GM21723 (cell line): Measurements from ENCODE around the gene OR2G3.

Experiments
- ATAC-seq: cut with Tn5 transposase; IDR thresholded peaks from one replicate; pipeline ENCODE4 v1.9.1; 2021; ENCODE audit warnings: mild to moderate bottlenecking, moderate library complexity; ENCODE audit not compliant: unreplicated experiment

The OR2G3 gene

DNA sequence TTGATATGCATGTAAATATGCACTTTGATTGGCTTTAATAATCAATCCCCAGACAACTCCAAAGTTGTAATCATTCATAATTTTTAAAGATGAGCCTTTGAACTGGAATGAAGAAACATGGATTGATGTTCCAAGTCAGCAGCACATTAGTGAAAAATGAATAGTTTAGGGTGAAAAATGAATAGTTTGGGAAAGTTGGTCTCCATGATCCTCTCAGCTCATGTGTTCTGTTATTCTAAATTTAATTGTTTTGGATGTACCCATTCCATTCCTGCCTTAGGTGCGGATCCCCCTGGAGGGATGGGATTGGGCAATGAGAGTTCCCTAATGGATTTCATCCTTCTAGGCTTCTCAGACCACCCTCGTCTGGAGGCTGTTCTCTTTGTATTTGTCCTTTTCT, at the start of gene OR2G3:
TSS of gene OR2G3 (plus strand) at position 301 of the 400 bp plus-strand sequence. CDS start at position 301, 0 bp downstream.
- no peak for ATAC-seq

GRCh38 chr1:247557926-247558674, 47.3 kb upstream of the OR2G3 start:
- ATAC-seq: no peak

GRCh38 chr1:247561711-247562110, 43.7 kb upstream of the OR2G3 start:
- ATAC-seq: no peak

GRCh38 chr1:247562198-247562597, 43.2 kb upstream of the OR2G3 start:
- ATAC-seq: no peak

GRCh38 chr1:247574236-247574635, 31.1 kb upstream of the OR2G3 start:
- no peak for ATAC-seq

DNA sequence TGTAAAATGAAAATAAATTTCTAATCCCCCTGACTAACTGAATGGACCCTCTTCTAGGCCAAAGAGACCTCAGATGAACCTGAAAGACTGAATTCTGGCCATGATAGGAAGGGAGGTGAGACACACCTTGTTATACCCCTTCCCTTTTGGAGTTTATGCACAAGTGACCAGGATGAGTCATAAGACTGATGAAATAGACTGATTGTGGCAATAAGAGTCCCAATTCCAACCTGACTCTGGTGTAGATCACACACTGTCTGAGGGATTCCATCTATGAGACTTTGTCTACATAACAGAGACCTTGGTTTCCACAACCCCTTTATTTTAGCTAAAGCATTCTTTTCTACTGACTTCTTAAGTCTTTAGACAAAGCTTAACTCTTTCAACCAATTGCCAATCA, 30.7 kb upstream of the OR2G3 start:
- ATAC-seq: no peak

DNA sequence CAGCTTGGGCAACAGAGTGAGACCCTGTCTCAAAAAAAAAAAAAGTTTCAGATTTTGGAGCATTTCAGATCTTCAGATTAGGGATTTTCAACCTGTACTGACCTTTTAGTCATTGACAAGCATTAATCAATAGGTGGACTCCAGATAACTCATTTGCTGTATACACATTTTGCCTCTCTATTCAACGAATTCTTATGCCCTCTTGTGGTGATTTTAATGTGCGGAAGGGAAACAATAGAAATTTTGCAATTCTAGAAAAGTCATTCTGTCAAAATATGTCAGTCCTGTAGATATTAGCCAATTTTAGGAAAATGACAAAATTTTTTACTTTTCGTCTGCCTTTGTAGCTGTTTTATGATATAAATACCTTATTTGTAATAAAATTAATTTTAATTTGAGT, 28.9 kb upstream of the OR2G3 start:
- no peak for ATAC-seq

DNA sequence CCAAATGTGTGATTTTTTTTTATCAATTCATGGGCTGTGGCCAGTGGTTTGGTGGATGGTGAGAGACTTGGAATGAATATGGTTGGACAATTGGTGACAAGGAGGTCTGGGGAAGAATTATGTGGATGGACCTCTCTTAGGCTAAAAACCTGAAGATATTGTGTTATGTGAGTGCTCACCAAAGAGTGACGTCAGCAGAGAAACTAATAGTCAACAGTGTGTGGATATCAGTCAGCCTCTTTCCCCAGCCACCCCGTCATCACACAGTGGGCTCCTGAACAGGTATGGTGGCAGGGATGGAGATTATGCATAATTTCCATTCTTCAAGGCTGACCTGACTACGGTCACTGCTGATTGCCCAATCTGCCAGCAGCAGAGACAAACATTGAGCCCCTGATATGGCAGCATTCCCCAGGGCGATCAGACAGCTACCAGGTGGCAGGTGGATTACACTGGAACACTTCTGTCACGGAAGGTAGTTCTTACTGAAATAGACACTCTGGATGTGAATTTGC, 26.4 kb upstream of the OR2G3 start:
- no peak for ATAC-seq

GRCh38 chr1:247588060-247588459, 17.3 kb upstream of the OR2G3 start, which contains the start of gene OR2G2:
Gene OR2G2, plus strand, starts transcription at chr1:247588360. Its CDS starts 0 bp downstream, at chr1:247588360.
- ATAC-seq: no peak

GRCh38 chr1:247613405-247613804, 8.0 kb downstream of the OR2G3 start:
- ATAC-seq: no peak

- no peak for ATAC-seq
Measured at GRCh38 chr1:247614625-247615024, 9.2 kb downstream of the OR2G3 start.

DNA sequence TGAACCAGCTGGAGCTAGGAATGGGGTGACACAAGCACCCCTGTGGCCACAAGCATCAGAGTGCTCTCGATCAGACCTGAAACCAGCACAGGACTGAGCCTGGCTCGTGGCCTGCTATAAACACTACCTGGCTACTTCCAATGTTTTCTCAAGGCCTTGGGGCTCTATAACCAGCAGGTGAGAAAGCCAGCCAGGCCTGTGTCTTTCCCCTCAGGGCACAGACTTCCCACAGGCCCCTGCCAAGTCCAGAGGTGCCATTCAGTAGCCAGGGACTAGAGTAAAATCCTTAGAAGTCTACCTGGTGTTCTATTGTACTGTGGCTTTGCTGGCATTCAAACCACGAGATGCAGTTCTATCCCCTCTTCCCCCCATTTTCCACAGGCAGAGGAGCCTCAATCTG, 22.6 kb downstream of the OR2G3 start:
- ATAC-seq: no peak

DNA sequence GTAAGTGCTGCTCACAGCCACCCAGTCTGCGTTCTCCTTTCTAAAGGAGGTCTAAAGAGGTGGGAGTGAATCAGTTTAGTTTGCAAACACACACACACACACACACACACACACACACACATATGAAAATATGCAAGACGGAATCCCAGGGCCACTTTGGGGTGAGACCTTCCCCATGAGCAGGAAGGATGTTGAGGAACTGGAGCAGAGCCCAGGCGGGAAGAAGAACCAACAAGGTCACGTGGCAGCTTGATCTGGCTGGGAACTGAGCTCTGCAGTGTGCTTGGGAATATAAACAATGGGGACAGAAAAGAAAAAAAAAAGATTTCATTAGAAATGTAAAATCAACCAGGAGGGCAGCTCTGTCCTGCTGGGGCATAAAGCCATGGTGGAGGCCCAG, 32.6 kb downstream of the OR2G3 start:
- no peak for ATAC-seq

- no peak for ATAC-seq
Measured at GRCh38 chr1:247638781-247639180, 33.4 kb downstream of the OR2G3 start.

DNA sequence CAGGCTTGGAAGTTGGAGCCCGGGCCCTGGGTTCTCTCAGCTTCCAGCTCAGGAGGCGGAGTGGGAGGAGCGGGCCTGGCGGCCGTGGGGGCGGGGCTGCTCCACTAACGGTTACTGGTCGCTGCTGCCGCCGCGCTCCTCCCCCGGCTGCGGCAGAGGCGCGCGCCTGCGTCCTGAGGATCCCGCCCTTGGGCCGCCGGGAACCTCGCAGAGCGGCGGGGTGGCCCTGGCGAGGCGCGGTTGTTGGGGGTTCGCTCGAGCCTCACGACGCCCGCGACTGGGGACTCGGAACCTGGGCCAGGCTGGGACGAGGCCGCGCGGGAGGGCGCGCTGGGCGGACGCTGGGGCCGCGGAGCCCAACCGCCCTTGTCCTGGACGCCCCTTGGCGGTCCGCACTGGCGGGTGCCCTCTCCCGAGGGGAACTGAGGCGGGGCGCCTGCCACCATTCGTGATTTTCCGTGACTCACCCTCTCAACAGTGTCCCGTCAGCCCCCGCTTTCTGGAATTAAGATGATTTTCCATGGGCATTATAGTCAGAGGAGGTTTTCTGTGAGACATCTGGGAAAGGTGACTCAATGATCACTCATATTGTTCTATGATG, 34.1 kb downstream of the OR2G3 start:
- ATAC-seq: no peak

- no peak for ATAC-seq
Measured at GRCh38 chr1:247642742-247643141, 37.4 kb downstream of the OR2G3 start.

DNA sequence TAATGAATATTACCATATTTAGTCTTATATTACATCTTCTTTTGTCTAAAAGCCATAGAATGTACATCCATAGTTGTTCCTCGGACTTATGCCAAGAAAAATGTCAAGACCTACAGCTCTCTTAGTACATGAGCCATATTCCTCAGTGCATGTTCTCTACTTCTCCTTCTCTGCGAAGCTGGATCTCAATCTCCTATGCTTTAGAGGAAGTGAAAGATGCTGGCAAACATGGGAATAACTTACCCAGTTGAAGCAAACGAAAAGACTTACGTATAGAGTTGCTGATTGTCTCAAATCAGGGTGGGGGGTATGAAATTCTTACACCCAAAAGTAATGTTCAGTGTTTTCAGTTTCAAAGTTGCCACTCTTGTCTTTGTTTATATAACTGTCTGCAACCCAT, 41.5 kb downstream of the OR2G3 start:
- ATAC-seq: no peak

- no peak for ATAC-seq
Measured at GRCh38 chr1:247647864-247648263, 42.5 kb downstream of the OR2G3 start.

DNA sequence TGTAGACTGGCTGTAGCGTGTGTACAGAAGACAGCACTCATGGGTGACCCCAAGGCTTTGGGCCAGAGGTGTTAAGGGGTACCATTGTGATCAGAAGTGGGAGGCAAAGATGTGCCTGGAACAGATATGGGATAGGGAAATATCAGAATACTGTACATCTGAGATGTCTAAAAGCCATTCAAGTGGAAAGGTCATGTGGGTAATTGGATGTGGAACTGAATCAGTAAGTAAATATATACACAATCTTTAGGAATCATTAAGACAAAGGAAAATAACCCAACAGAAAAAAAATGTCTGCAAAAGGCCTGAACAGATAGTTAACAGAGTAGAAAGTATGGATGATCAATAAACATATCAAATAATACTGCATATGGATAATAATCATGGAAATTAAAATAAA, 47.7 kb downstream of the OR2G3 start:
- no peak for ATAC-seq
